CD4-positive, alpha-beta T cell treated with Interleukin-2 at 100 ng/mL for 4 hours (primary cell): ENCODE data around the gene RNF20.
"Not testable (repeated sequence)": the region's sequence is repeated elsewhere in the genome, so short reads cannot be mapped to it uniquely, and the experiment has no call there.

Experiments used
- DNase-seq: peaks from one replicate; pipeline ENCODE4 v3.0.0-alpha.2; 2020; ENCODE audit warnings: low spot score

RNF20 gene

GRCh38 chr9:101533334-101534204 lies at the start of gene RNF20:
TSS of gene RNF20 (plus strand) at chr9:101533853. CDS start at chr9:101535424, 1,571 bp downstream.
- DNase-seq: peak; percentile 99

- DNase-seq: no peak
Observed at GRCh38 chr9:101484046-101484445, 49.6 kb upstream of the RNF20 start.

- no peak for DNase-seq
Observed at GRCh38 chr9:101485924-101486692, 47.5 kb upstream of the RNF20 start.

GRCh38 chr9:101486693-101487442 lies 46.8 kb upstream of the RNF20 start:
- DNase-seq: no peak

GRCh38 chr9:101487443-101487840 lies 46.2 kb upstream of the RNF20 start:
- no peak for DNase-seq

- DNase-seq: no peak
Observed at GRCh38 chr9:101495810-101496209, 37.8 kb upstream of the RNF20 start.

GRCh38 chr9:101498323-101498722 lies 35.3 kb upstream of the RNF20 start:
- DNase-seq: no peak

GRCh38 chr9:101504188-101504587 lies 29.5 kb upstream of the RNF20 start:
- no peak for DNase-seq

- DNase-seq: no peak
Observed at GRCh38 chr9:101508211-101508610, 25.4 kb upstream of the RNF20 start.

- DNase-seq: no peak
Observed at GRCh38 chr9:101509572-101509971, 24.1 kb upstream of the RNF20 start.

- DNase-seq: no peak
Observed at GRCh38 chr9:101510459-101510858, 23.2 kb upstream of the RNF20 start.

GRCh38 chr9:101511009-101511408 lies 22.6 kb upstream of the RNF20 start:
- DNase-seq: no peak

- DNase-seq: no peak
Observed at GRCh38 chr9:101512116-101512515, 21.5 kb upstream of the RNF20 start.

GRCh38 chr9:101513351-101513750 lies 20.3 kb upstream of the RNF20 start:
- no peak for DNase-seq

- DNase-seq: no peak
Observed at GRCh38 chr9:101514071-101514470, 19.6 kb upstream of the RNF20 start.

- DNase-seq: no peak
Observed at GRCh38 chr9:101516655-101517054, 17.0 kb upstream of the RNF20 start.

- DNase-seq: not testable (repeated sequence)
Observed at GRCh38 chr9:101518489-101518888, 15.2 kb upstream of the RNF20 start.

- no peak for DNase-seq
Observed at GRCh38 chr9:101524371-101524770, 9.3 kb upstream of the RNF20 start.

- DNase-seq: no peak
Observed at GRCh38 chr9:101527066-101527465, 6.6 kb upstream of the RNF20 start.

- no peak for DNase-seq
Observed at GRCh38 chr9:101528015-101528414, 5.6 kb upstream of the RNF20 start.

- peak; percentile 85 for DNase-seq
Observed at GRCh38 chr9:101530076-101530711, 3.5 kb upstream of the RNF20 start.

GRCh38 chr9:101536351-101536750 lies 2.7 kb downstream of the RNF20 start:
- no peak for DNase-seq
